HG02884 (cell line): ENCODE data around the gene WBP2.

Experiments used
- ATAC-seq: cut with Tn5 transposase; IDR thresholded peaks from one replicate; pipeline ENCODE4 v1.9.1; 2021; ENCODE audit warnings: mild to moderate bottlenecking, moderate library complexity; ENCODE audit not compliant: unreplicated experiment

WBP2 gene

DNA sequence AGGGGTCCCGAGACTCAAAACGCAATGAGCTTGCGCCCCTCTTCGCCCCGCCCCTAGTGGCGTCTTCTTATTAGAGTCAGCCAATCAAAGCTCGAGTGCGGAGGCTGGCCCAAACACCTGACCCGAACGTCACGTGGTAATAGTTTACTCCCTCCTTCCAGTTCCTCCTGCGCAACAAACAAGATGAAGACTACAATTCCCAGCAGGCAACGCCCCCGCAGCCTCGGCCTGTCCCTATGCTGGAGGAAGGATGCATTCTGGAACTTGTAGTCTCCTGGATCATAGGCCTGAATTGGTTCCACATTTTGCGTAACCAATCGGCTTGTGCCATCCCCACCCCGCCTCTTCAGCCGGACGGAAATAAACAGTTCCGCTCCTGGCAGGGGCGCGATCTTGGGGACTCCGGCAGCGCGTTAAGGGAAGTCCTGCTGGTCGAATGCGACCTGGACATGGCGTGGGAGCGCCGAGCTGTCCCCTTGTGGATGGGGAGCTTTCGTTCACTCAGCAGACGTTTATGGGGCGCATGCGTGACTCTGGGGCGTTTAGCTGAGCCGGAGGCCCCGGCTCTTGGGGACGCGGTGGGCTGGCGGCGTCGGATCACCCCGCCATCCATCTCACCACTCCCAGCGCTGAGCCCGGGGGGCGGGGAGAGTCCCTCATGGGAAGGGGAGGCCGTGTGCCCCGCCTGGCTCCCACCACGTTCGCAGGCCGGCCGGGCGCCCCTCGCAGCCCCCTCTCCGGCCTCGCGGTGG is at the start of gene WBP2:
TSS of gene WBP2 (minus strand) at position 26 of the 752 bp plus-strand sequence. CDS start 38 bp downstream, outside the sequence.
- ATAC-seq, result peak; percentile 76

DNA sequence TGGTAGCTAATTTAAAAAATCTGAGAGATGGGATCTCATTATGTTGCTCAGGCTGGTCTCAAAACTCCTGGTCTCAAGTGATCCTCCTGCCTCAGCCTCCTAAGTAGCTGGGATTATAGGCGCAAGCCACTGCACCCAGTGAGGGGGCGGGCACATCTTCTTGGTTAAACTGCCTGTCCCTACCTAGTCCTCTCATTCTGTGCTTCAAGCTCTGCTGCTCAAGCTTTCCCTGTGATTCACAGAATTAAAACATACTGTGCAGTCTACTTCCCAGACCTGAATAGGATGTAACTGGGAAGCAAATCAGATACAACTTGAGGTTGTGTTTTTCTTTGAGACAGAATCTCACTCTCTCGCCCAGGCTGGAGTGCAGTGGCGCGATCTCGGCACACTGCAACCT is 47.3 kb upstream of the WBP2 start:
- no peak for ATAC-seq

DNA sequence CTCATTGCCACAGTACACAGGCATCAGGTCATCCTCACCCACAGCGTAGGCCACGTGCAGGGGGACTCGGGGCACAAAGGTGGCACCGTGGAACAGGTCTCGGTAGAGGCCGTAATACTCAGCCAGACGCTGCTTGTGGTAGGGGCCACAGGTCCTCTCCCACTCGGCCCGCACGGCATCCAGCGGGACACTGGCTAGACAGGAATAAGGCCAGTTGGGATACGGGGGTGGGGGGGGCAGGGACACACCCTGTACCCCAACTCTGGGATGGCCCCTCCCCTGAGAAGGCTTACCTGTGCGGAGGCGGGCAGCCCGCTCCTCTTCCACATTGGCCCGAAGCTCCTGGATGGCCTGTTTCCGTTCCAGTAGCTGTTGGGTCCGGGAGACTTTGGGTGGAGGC is 46.6 kb upstream of the WBP2 start:
- ATAC-seq, result no peak

DNA sequence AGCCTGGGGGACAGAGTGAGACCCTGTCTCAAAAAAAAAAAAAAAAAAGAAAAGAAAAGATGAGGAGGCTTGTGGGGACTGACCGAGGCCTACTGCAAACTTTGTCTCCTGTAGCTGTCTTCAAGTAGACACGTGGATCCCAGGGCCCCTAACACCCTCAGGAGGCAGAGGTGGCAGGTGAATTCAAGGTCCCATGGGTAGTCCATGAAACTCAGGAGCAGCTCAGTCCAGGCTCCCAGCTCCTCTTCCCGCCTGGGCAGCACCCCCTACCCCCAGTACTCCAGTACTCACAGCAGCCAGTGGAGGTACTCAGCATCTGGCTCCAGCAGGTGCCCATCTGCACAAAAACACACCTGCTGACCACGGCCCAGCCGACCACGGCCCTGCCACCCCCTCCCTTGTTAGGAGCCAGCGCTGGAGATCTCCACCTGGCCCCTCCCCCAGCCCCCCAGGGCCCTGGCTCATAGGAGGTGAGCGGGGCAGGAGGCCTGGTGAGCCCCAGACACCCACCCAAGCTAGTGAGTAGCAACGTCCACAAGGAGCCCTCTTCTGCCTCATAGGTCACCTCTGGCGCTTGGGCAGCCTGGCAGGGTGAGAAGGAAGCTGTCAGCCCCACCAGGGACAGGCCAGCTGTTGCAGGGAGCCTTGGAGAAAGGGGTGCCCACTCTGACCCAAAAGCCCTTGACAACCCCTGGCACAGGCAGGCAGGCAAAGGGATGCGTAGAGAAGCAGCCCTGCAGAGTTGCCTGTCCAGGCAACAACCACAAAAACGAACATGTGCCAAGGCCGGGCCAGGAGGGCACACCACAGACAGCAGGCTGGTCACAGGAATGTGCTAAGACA is 45.8 kb upstream of the WBP2 start:
- ATAC-seq, result no peak

DNA sequence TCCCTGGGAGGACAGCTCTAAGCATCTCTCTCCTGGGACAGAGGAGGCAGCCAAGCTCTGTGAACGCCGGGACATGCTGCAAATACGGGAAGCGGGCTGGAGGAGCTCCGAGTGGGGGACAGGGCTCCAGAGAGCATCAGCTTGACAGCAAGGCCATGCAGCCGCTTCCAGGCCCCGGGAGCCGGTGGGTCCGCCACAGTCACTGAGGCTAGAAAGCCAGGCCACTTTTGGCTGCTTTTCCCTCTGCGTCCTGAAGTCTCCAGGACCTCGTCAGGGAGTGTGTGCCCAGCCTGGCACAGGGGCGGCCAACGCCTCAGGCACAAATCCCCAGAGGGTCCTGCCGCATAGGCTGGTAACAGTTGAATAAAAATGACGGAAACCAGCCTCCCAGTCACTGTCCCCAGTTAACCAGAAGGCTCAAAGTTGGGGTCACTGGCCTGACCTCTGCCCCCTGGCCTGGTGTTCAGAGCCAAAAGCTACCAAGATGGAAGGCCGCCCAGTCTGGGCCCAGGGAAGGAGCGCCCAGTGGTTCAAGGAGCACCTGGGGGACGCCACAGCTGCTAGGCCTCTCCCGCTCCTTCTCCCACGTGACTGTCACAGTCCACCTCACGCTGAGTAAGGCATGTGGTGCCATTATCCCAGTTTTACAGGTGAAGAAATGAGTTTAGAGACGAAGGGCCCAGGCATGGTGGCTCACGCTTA is 44.8 kb upstream of the WBP2 start:
- ATAC-seq, result no peak

DNA sequence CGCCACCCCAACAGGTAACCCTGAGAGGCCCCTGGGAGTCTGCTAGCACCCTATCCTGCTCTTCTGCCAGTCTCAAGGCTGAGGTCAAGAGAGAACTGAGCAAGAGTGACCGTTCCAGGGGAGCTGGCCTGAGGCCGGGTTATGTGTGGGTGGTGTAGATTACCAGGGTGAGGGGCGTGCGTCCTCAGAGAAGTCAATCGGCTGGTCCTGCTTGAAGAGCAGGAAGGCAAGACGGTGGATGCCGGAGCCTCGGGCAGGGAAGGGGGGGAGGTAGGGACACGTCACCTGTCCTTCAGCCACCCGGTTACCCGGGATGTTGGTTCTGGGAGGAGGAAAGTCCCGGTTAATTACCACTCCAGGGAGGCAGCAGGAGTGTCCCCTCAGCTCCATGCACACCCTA is 44.2 kb upstream of the WBP2 start:
- no peak for ATAC-seq

DNA sequence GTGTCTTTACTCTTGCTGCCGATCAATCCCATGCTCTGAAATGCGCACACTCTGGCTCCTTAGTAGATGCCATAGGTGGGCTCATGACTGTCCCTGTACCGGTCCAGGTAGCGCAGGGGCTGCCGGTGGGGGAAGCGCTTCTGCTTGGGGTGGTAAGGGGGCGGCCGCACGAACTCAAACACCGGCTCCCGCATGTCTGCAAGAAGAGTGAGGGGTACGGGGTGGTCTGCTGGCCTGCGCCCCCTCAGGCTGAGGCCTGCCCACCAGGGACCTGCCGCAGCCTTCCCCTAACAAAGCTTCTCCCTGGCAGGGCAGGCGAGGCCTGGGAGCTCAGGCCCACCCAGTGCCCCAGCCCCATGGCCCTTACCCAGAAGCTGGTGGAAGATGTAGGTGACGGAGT is 43.7 kb upstream of the WBP2 start:
- ATAC-seq, result no peak

DNA sequence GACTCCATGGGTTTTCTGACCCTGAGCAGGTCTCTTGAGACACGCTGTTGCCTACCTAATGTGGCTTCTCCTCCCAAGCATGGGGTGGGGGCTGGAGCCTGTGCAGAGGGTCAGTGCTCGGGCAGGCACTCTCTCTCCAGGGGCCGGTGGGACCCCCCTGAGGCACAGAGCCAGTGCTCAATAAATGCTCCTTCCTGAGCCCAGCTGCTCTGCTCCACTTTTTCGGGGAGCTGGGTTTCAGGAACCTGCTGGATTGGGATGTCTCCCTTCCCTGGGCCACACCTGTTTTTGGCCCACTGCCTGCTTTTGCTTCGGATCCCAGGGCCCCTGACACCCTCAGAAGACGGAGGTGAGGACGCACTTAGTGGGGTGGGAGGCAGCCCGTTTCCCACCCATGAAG is 42.9 kb upstream of the WBP2 start:
- no peak for ATAC-seq

DNA sequence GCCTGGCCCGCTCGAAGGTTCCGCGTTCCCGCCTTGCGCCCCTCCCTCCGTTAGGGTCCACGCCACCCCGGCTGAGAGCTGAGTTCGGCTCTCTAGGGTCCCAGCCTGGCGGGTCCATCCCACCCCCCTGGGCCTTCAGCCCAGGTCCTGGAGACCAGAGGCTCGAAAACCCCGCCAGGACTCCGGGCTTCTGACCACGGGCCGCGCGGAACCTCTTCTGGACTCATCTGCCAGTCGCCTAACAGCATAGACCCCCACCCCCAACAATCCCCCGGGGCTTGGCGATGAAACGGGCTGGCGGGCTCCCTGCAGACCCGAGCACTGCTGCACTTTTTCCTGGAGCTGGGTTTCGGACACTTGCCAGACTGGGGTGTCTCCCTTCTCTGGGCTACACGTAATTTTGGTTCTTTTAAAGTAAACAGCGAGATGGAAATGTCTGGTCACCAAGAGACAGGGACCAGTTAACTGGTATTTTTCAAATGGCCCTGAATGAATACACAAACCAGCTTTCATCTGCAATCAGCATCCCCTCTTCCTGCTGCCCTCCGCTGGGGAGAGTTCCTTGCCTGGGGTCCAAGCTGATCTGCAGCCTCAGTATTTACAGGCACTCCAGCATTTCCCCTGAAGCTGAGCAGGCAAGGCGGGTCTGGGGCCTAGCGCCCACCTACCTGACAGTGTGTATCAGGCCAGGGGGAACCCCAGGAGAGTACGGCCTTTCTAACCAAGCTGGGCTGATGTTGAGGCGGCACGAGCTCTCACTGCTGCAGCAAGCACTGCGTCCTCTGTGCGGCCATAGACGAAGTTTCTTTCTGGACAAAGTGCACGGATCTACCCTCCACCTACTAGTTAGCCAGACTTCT is 42.3 kb upstream of the WBP2 start:
- ATAC-seq, result no peak

DNA sequence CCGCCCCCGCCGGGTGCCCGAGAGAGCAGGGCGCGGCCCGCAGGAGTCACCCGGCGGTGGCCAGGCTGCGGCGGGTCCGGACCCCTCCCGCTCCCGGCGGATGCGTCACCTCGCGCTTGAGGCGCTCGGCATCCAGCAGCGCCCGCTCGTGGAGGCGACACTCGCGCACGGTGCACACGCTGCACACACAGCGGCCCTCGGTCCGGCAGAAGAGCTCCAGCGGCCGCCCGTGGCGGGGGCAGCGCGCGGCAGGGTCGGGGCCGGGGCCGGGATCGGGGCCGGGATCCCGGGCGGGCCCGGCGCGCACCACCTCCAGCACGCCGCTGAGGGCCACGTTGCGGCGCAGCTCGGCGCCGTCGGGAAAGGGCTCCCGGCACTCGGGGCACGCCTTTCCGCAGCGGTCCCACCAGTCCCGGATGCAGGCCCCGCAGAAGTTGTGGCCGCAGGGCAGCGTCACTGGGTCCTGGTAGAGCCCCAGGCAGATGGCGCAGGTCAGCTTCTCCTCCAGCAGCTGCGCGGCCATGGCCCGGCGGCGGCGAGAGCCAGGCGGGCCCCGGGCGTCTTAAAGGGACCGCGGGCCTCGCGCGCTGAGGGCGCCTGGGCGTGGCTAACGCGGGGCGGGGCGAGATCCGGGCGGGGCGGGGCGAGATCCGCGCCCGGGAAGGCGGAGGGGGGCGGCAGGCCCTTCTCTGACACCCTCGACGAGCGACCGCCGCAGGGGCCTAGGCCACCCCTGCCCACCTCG is 41.5 kb upstream of the WBP2 start, which contains the start of gene TRIM65:
TSS of gene TRIM65 (minus strand) at position 537 of the 745 bp plus-strand sequence. CDS start at position 523, 14 bp downstream.
- peak; percentile 47 for ATAC-seq

DNA sequence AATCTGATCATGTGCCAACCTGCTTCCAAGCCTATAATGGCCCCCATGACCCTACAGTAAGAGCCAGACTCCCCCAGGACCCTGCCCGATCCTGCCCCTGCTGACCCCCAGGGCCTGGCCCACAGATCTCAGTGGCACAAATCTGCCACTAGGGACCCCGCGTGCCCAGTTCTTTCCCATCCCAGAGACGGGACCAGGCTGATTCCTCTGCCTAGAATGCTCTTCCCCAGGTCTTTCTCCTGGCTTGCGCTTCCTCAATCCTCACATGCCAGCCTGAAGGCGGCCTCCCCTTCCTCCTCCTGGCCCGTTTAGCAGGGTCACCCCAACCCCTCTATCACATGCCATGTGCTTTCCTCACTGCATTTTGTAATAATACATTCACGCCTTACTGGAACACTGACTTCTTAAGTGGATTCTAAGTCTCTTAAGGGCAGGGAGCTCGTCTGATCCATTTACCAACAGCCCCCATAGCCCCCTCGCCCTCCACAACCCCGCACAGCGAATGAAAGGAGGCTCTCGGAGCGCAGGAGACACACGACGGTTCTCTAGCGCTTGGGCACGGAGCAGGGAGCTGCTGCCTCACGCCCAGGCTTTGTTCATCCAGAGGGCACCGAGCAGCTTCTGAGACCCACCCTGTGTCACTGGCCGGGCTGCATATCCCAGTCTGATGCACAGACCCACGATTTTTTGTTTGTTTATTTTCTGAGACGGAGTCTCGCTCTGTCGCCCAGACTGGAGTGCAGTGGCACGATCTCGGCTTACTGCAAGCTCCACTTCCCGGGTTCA is 40.4 kb upstream of the WBP2 start:
- no peak for ATAC-seq

DNA sequence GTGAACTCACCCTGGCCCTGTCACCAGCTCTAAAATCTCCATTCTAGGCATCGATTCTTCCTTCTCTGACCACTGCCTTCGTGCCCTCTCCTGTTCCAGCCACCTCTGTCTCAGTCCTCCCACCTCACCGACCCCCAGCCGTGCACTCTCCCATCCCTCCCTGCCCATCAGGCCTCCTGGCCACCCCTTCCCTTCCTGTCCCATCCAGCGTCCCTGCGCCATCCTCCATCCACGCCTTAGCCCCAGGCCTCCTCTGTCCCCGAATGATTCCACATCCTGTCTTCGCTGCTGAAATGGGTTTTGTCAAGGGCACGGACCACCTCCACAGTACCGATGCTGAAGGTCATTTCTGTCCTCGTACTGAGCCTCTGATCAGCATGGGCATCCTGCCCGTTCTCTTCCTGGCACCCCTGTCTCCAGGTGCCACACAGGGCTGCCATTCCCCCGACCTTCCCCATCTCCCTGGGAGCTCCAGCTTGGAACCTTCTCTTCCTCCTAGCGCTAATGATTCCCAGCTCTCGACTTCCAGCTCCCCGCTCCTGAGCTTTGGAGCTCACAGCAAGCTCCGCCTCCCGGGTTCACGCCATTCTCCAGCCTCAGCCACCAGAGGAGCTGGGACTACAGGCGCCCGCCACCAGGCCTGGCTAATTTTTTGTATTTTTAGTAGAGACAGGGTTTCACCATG is 39.1 kb upstream of the WBP2 start:
- ATAC-seq, result no peak

DNA sequence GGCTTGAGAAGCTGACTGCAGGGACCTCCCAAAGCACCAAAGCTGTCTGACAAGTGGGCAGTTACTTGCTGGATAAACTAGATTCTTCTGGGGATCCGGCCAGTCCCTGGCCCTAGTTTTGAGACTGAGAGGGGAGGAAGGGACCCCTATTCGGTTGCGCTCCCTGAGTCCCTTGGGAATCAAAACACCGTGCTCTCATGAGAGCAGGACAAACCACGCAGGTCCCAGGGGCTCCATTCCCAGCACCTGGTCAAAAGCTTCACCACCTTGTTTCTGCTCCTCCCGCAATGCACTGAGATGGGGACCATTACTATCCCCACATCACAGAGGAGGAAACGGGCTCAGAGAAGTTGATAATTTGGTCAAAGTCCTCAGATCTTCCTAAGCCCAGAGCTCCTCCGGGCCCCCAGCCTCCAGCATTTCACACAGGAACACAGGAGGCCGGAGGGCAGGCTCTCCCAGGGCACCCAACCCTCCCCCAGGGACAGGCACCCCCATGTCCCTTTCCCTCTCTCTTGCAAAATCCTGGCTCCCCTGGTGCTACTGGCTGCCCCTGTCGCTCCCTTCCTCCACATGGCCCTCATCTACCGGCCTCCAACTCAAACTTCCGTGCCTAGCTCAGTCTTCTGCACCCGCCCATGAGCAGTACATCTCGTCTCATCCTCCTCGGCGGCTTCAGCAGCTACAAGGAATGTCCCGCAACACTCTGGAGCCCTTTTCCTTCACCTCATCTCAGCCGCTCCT is 38.3 kb upstream of the WBP2 start:
- ATAC-seq, result no peak

DNA sequence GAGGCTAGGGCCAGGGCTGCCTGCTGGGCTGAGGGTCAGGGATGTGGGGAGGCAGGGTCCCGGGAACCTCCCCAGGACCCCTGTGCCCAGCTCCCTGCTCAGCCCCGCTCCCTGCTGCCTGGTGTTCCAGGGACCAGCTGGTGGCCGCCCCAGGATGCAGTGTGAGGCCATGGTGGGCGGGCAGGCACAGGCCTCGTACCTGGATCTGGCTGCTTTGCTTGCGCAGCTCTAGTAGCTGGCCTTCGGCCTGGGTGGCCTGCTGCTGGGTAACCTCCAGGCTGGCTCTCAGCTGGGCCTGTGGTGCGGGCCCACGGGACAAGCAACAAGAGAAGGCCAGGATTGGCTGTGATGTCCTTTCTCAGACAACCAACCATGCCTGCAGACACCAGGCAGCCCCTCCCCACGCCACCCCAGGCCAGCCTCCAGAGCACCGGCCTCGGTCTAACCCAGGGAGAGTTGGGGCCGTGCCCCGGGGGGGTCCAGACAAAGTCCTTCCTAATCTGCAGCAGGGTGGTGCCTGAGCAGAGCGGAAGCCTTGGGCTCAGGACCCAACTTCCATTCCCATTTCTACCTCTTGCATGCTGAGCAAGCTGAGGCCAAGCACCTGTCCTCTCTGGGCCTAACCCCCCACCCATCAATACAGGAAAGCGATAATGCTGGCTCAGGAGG is 37.6 kb upstream of the WBP2 start:
- no peak for ATAC-seq

DNA sequence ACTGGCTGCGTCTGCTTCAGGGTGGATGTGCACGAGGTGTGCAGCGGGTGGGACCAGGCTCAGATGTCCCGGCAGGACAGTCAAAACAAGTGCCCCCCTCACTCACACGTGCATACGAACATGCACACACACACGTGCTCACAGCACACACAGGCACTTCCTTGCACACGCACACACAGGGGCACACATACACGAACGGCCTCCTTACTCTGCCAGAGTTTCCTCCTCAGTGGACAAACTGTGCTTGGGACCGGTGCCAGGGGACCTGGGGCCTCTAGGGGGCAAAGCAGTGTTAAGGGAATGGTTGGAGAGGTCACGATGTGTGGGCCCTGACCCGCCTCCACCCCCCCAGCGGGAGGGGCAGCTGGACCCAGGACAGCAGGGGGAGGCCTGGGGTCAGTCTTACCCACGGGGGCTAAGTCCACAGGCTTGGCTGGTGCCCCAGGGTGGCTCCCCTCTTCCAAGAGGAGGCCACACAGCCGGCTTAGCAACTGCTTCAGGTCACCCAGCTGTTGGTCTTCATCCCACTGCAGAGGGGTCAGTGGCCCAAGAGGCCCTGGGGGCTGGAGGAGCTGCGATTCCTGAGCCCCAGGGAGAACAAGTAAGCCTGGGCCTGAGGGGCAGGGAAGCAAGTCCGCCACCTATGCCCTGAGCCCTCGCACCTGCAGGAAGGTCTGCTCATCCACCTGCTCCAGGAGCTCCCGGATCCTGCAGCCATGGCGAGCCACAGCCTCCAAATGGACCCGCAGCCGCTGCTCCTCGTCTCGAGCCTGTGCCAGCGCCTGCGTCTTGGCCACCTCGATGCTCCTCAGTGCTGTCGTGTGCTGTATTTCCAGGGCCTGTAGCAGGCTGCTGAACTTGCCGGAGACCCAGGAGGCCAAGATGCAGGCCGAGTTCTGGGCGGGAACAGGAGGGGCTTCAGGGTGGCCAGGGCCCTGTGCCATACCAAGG is 36.7 kb upstream of the WBP2 start:
- ATAC-seq, result no peak

DNA sequence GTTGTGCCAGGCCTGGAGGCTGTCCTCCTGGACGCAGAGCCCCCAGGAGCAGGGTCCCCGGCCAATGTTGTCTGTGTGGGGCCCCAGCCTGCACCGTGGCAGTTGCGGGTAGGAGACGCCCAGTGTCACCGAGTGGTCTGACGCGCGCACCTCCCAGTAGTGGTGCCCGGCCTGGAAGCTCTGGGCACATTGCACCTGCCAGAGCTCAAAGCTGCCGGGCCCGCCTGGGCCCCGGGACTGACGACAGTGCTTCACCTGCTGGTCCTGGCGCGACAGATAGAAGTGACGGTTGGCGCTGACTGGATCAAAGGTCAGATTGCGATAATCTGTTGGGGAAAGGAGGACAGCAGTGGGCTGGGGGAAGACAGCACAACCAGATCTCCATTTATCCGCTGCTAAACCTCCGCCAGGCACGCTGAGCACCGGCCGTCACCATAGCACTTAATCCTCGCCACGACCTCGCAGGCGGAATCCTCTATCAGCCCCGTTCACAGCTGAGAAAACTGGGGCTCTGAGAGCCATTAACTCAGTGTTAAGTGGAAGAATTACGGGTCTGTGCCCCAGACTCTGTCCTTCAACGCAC is 36.0 kb upstream of the WBP2 start:
- ATAC-seq, result no peak
